ENCODE results near the gene CRTC1.

The CRTC1 gene

GRCh38 chr19:18653853-18654252 lies 29.6 kb upstream of the CRTC1 start:
- no peak for DNase-seq (ENCODE audit: low spot score)

GRCh38 chr19:18654469-18654868 lies 29.0 kb upstream of the CRTC1 start:
- DNase-seq (ENCODE audit: low spot score): no peak

- no peak for DNase-seq (ENCODE audit: low spot score)
Measured at GRCh38 chr19:18655173-18655844, 28.2 kb upstream of the CRTC1 start.

- DNase-seq (ENCODE audit: low spot score): no peak
Measured at GRCh38 chr19:18656337-18657086, 27.0 kb upstream of the CRTC1 start.

- DNase-seq (ENCODE audit: low spot score): peak; percentile 34
Measured at GRCh38 chr19:18657590-18658365, 25.7 kb upstream of the CRTC1 start.

GRCh38 chr19:18658366-18658855 lies 25.1 kb upstream of the CRTC1 start:
- no peak for DNase-seq (ENCODE audit: low spot score)

- DNase-seq (ENCODE audit: low spot score): no peak
Measured at GRCh38 chr19:18659281-18660050, 24.0 kb upstream of the CRTC1 start.

- no peak for DNase-seq (ENCODE audit: low spot score)
Measured at GRCh38 chr19:18660051-18660910, 23.2 kb upstream of the CRTC1 start.

GRCh38 chr19:18660939-18661670 lies 22.4 kb upstream of the CRTC1 start:
- no peak for DNase-seq (ENCODE audit: low spot score)

GRCh38 chr19:18662972-18663732 lies 20.3 kb upstream of the CRTC1 start:
- no peak for DNase-seq (ENCODE audit: low spot score)

- DNase-seq (ENCODE audit: low spot score): no peak
Measured at GRCh38 chr19:18663940-18664530, 19.4 kb upstream of the CRTC1 start.

- DNase-seq (ENCODE audit: low spot score): no peak
Measured at GRCh38 chr19:18665771-18666202, 17.7 kb upstream of the CRTC1 start.

GRCh38 chr19:18666317-18666716 lies 17.2 kb upstream of the CRTC1 start:
- DNase-seq (ENCODE audit: low spot score): no peak

GRCh38 chr19:18666784-18667183 lies 16.7 kb upstream of the CRTC1 start:
- DNase-seq (ENCODE audit: low spot score): no peak

GRCh38 chr19:18667531-18668251 lies 15.8 kb upstream of the CRTC1 start:
- DNase-seq (ENCODE audit: low spot score): no peak

- DNase-seq (ENCODE audit: low spot score): no peak
Measured at GRCh38 chr19:18668252-18668631, 15.2 kb upstream of the CRTC1 start.

- DNase-seq (ENCODE audit: low spot score): no peak
Measured at GRCh38 chr19:18668744-18669523, 14.5 kb upstream of the CRTC1 start.

- DNase-seq (ENCODE audit: low spot score): no peak
Measured at GRCh38 chr19:18669524-18669817, 14.0 kb upstream of the CRTC1 start.
